GM21360 (cell line): Measurements from ENCODE around the gene UBA52.

Experiments
- ATAC-seq: cut with Tn5 transposase; IDR thresholded peaks from one replicate; pipeline ENCODE4 v1.9.1; 2021; ENCODE audit warnings: mild to moderate bottlenecking, moderate library complexity; ENCODE audit not compliant: unreplicated experiment

The UBA52 gene

GRCh38 chr19:18607226-18608101, 35.8 kb downstream of the UBA52 start:
- no peak for ATAC-seq

- no peak for ATAC-seq
Observed at GRCh38 chr19:18608102-18608804, 36.6 kb downstream of the UBA52 start.

GRCh38 chr19:18608805-18609716, 37.4 kb downstream of the UBA52 start:
- no peak for ATAC-seq

- no peak for ATAC-seq
Observed at GRCh38 chr19:18609717-18610051, 38.0 kb downstream of the UBA52 start.

GRCh38 chr19:18610245-18610555, 38.5 kb downstream of the UBA52 start:
- ATAC-seq, result no peak

GRCh38 chr19:18610556-18611326, 39.1 kb downstream of the UBA52 start:
- ATAC-seq, result no peak

- ATAC-seq, result no peak
Observed at GRCh38 chr19:18611327-18612050, 39.8 kb downstream of the UBA52 start.

GRCh38 chr19:18612051-18612771, 40.6 kb downstream of the UBA52 start:
- no peak for ATAC-seq

- no peak for ATAC-seq
Observed at GRCh38 chr19:18612772-18613588, 41.3 kb downstream of the UBA52 start, which contains the start of gene TMEM59L. TMEM59L (plus strand) TSS chr19:18612870; CDS start chr19:18612959, 89 bp downstream.

GRCh38 chr19:18613589-18614234, 42.1 kb downstream of the UBA52 start:
- ATAC-seq, result no peak

GRCh38 chr19:18616023-18616422, 44.4 kb downstream of the UBA52 start:
- ATAC-seq, result no peak

GRCh38 chr19:18617562-18617961, 45.9 kb downstream of the UBA52 start:
- no peak for ATAC-seq

GRCh38 chr19:18618236-18618635, 46.6 kb downstream of the UBA52 start:
- no peak for ATAC-seq

- ATAC-seq, result no peak
Observed at GRCh38 chr19:18620311-18620710, 48.7 kb downstream of the UBA52 start.

- no peak for ATAC-seq
Observed at GRCh38 chr19:18620902-18621301, 49.2 kb downstream of the UBA52 start.

GRCh38 chr19:18626906-18627305, 55.2 kb downstream of the UBA52 start:
- ATAC-seq, result no peak
